GM15510 (cell line): ENCODE results near the gene TMEM218.

Source experiments
- POLR2A ChIP-seq: IDR thresholded peaks from 3 replicates; pipeline ENCODE4 v1.6.1; 2011; ENCODE audit warnings: borderline replicate concordance; ENCODE audit not compliant: insufficient read length; ENCODE audit errors: extremely low read depth

Gene TMEM218

GRCh38 chr11:125074511-125075241 is 36.8 kb downstream of the TMEM218 start:
- no peak for TF ChIP-seq POLR2A

- no peak for TF ChIP-seq POLR2A
Observed at GRCh38 chr11:125073616-125074483, 37.6 kb downstream of the TMEM218 start.

GRCh38 chr11:125072961-125073590 is 38.4 kb downstream of the TMEM218 start:
- TF ChIP-seq POLR2A: no peak

- TF ChIP-seq POLR2A: peak; percentile 30
Observed at GRCh38 chr11:125072218-125072960, 39.0 kb downstream of the TMEM218 start.

- TF ChIP-seq POLR2A: peak; percentile 5
Observed at GRCh38 chr11:125071846-125072217, 39.6 kb downstream of the TMEM218 start.

GRCh38 chr11:125071435-125071834 is 40.0 kb downstream of the TMEM218 start:
- no peak for TF ChIP-seq POLR2A

GRCh38 chr11:125070699-125071254 is 40.6 kb downstream of the TMEM218 start:
- TF ChIP-seq POLR2A: no peak

- TF ChIP-seq POLR2A: no peak
Observed at GRCh38 chr11:125069796-125070195, 41.6 kb downstream of the TMEM218 start.

- TF ChIP-seq POLR2A: no peak
Observed at GRCh38 chr11:125069008-125069407, 42.4 kb downstream of the TMEM218 start.

GRCh38 chr11:125068368-125068767 is 43.1 kb downstream of the TMEM218 start:
- no peak for TF ChIP-seq POLR2A

- TF ChIP-seq POLR2A: no peak
Observed at GRCh38 chr11:125064070-125064469, 47.4 kb downstream of the TMEM218 start.

- TF ChIP-seq POLR2A: no peak
Observed at GRCh38 chr11:125063429-125064043, 47.9 kb downstream of the TMEM218 start.

GRCh38 chr11:125062931-125063428 is 48.4 kb downstream of the TMEM218 start, which contains the start of gene SLC37A2:
Gene SLC37A2 (plus strand): TSS chr11:125063305. CDS start chr11:125063368, 63 bp downstream.
- peak; percentile 91 for TF ChIP-seq POLR2A
